ENCODE data around the gene NUDT9. TPM values are rescaled to one million over a fixed set of nuclear protein-coding genes. Genes with fewer than 3 reads are reported as not detected.
"Not testable (repeated sequence)": the region's sequence is repeated elsewhere in the genome, so short reads cannot be mapped to it uniquely, and the experiment has no call there.

The NUDT9 gene
- total RNA-seq = 21.4 TPM

DNA sequence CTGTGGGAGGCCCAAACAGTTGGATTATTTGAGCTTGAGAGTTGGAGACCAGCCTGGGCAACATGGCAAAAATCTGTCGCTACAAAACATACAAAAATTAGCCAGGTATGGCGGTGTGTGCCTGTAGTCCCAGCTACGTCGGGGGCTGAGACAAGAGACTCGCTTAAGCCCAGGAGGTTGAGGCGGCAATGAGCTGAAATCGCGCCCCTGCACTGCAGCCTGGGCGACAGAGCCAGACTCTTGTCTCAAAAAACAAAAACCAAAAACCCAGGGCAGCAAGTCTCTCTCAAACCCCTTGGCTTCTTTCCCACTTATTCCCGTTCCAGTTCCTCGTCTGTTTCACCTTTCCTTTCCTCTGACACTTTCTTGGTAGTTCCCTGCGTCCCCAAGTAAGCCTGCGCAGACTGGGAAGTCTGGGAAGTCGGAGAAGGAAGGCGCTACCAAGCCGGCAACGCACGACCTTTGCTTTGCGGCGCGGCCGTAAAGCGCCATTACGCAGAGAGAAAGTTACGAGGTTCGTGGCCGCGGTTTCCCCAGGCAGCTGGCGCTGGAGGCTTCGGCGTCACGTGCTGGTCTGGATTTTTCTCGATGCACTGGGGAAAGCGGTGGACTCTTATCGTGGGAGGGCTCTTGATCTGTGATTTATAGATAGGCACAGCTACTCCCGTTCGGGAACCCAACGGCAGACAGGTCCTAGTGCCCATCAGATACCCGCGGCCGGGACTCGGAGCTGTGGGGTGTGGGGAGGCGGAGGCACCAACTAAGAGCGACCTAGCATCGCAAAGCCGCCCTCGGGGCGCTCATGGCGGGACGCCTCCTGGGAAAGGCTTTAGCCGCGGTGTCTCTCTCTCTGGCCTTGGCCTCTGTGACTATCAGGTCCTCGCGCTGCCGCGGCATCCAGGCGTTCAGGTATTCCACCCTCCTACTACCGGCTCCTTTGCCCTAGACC lies at the start of gene NUDT9:
NUDT9 (plus strand) TSS at position 470 of the 949 bp plus-strand sequence; CDS start at position 803, 333 bp downstream.
- DNase-seq (ENCODE audit: low spot score) = peak; percentile 98
- ATAC-seq = peak; percentile 81

DNA sequence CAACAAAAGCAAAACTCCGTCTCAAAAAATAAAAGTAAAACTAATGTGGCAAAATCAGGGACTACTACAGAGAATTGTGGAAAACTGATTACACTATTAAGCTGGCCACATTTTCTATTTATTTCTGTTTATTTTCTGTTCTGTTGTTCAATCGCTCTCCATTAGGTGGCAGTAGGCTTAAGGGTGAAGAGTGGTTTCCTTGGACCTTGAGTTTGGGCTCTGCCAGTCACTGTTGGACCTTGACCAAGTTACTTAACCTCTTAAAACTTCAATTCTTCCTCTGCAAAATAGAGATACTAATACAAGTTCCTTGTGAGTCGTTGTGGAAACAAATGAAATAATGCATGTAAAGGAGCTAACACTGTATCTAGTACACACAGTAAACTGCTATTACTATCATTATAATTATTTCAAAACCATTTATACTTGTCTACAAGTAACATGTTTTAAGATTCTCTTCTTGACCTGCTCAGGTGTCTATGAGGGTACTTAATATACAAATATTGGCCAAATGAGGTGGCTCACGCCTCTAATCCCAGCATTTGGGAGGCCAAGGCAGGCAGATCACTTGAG lies 46.6 kb upstream of the NUDT9 start:
- ATAC-seq (peak; percentile 95), DNase-seq (ENCODE audit: low spot score) (no peak)

GRCh38 chr4:87377816-87378215 lies 44.6 kb upstream of the NUDT9 start:
- ATAC-seq (no peak), DNase-seq (ENCODE audit: low spot score) (no peak)

GRCh38 chr4:87382116-87382515 lies 40.3 kb upstream of the NUDT9 start:
- no peak for DNase-seq (ENCODE audit: low spot score)
- peak; percentile 71 for ATAC-seq

DNA sequence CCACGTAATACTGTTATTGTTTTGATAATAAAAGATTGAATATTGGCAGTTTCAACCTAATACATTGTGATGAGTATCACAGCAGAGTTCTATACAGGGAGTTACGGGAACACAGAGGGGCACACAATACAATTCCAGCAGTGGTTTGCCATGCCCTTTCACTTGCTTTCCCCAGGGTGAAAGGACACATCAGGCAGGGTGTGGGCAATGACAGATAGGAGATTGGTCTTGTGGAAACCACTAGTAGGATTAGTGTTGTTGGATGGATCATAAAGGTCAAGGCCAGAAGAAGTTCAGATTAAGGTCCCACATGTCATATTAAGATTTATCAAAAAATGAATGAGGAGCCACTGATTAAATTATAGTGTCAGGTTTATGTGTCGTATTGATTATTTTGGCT lies 39.4 kb upstream of the NUDT9 start:
- no peak for DNase-seq (ENCODE audit: low spot score)
- peak; percentile 61 for ATAC-seq

- not testable (repeated sequence) for ATAC-seq; DNase-seq (ENCODE audit: low spot score)
These were observed 37.8 kb upstream of the NUDT9 start for GRCh38 chr4:87384466-87385132.

GRCh38 chr4:87387237-87387636 lies 35.1 kb upstream of the NUDT9 start:
- ATAC-seq (peak; percentile 26), DNase-seq (ENCODE audit: low spot score) (no peak)

DNA sequence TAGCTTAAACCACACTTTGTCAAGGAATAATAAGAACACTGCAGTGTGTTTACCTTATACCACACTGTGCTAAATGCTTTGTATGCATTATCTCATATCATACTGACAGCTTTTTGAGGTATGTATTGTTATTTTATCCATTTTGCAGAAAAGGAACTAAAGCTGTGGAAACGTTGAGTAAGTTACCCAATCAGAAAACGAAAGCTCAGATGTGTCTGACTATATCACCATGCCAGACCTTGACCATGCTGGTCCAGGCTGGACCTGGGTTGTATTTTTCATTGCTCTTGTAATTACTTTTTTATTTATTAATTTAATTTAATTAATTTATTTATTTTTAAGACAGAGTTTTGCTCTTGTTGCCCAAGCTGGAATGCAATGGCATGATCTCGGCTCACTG lies 33.5 kb upstream of the NUDT9 start:
- ATAC-seq (no peak), DNase-seq (ENCODE audit: low spot score) (no peak)

DNA sequence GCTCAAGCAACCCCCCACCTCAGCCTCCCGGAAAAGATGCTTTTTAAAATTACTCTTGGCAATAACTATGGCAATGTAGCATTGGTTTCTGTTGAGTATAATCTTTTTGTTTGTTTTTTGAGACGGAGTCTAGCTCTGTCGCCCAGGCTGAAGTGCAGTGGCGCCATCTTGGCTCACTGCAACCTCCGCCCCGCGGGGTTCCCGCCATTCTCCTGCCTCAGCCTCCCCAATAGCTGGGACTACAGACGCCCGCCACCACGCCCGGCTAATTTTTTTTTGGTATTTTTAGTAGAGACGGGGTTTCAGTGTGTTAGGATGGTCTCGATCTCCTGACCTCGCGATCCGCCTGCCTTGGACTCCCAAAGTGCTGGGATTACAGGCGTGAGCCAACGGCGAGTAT lies 32.3 kb upstream of the NUDT9 start:
- not testable (repeated sequence) for DNase-seq (ENCODE audit: low spot score)
- peak; percentile 6 for ATAC-seq

DNA sequence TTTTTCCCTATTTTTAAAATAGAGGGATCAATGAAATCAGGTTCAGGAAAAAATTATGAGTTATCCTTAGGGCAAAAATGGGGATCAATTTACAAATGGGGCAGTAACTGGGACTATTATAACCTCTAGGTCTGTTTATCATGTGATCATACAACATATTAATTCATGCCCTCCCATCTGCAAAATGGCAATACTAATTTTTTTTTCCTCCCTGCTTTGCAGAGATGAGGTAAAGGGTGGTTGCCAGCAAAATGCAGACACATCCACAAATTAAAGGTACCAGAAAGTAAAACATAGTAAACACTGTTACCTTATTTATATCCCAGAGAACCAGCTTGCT lies 31.9 kb upstream of the NUDT9 start:
- ATAC-seq = no peak

DNA sequence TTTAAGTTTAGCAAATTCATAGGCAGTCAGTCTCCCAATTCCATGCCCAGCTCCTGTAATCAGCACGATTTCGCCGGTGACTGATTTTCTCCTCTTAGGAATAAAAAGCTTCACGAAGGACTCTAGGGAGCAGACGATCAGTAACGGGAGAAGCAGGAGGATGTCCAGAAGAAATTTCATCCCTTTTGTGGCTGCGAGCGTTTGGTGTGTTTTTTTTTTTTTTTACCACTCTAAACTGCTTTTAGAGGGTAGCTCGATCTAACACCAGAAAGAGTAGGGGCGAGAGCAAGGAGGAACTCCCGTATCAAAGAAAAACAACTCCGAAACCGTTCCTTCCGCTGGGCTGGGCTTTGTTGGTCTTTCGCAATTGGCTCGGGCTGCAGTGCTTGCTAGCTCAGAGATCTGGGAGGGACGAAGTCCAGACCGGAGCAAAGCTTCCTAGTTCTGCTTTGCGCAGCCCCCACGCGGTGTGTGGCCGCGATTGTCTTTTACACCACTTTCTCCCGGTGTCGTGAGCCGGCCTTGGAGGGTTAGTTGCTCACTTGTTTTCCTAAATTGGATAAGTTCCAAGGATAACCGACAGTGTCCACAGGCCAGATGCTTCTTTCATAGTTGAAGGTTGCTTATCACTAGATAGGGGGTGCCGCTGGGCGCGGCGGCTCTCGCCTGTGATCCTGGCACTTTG lies 31.3 kb upstream of the NUDT9 start, which contains the start of gene HSD17B11:
HSD17B11 (minus strand) TSS at position 298 of the 685 bp plus-strand sequence; CDS start at position 180, 118 bp downstream.
- ATAC-seq = peak; percentile 89
- peak; percentile 96 for DNase-seq (ENCODE audit: low spot score)

More for the DNA sequence above, 31.9 kb upstream of the NUDT9 start:
- DNase-seq (ENCODE audit: low spot score) = no peak

- ATAC-seq (peak; percentile 39), DNase-seq (ENCODE audit: low spot score) (no peak)
These were observed 30.8 kb upstream of the NUDT9 start for GRCh38 chr4:87391576-87392054.

GRCh38 chr4:87392183-87392582 lies 30.2 kb upstream of the NUDT9 start:
- ATAC-seq (no peak), DNase-seq (ENCODE audit: low spot score) (no peak)

- DNase-seq (ENCODE audit: low spot score); ATAC-seq: not testable (repeated sequence)
These were observed 27.3 kb upstream of the NUDT9 start for GRCh38 chr4:87395073-87395472.

DNA sequence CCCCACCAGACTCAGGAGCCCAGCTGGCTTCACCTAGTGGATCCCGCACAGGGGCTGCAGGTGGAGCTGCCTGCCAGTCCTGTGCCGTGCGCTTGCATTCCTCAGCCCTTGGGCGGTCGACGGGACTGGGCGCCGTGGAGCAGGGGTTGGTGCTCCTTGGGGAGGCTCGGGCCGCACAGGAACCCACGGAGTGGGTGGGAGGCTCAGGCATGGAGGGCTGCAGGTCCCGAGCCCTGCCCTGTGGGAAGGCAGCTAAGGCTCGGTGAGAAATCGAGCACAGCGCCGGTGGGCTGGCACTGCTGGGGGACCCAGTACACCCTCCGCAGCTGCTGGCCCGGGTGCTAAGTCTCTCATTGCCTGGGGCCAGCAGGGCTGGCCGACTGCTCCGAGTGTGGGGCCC lies 26.5 kb upstream of the NUDT9 start:
- not testable (repeated sequence) for DNase-seq (ENCODE audit: low spot score); ATAC-seq

DNA sequence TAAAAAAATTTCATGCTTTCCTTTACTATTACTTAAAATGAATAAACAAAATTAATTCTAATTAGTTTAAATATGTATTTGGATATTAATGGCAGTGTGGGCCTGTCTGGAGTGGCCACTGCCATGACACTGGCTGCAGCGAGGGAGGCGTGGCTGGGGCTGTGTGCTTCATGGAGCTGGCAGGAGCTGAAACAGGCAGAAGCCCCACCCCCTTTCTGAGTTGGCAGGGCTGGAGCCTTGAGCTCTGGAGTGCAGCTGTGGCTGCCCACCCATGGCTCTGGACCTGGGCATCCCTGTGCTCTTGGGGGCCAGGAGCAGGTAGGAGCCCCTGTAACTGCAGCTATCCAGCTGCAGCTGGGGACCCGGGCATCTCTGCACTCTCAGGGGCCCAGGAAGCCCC lies 23.2 kb upstream of the NUDT9 start:
- no peak for DNase-seq (ENCODE audit: low spot score)
- ATAC-seq = peak; percentile 49

DNA sequence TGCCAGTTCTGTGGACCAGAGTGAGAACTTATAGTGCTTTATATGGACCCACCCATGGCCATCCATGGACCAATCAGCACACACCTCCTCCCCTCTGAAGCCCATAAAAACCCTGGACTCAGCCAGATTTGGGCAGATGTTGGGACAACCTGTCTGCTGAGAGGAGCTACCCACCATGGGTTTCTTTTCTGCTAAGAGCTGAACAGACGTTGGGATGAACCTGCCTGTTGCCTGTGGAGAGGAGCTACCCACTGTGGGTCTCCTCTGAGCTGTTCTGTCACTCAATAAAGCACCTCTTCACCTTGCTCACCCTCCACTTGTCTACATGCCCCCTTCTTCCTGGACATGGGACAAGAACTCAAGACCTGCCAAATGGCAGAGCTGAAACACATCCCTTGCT lies 22.4 kb upstream of the NUDT9 start:
- DNase-seq (ENCODE audit: low spot score) (no peak), ATAC-seq (no peak)

DNA sequence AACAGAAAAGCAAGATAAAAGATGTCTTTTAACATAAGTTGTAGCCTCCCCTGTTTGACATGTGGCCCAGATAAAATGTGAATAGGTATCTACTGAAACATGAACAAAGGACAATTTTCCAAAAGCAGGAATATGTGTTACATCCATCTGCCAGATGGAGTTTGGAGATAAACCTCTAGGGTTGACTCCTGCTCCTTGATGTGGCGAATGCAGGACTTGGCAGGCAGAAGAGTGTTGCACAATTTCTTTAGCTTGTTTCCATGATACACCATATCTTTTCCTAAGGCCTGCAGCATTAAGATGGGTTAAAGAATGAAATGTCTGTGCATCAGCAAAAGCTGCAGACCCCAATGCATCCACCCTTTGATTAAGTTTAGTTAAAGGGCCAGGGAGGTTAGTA lies 18.6 kb upstream of the NUDT9 start:
- DNase-seq (ENCODE audit: low spot score) = not testable (repeated sequence)

GRCh38 chr4:87405211-87405820 lies 17.1 kb upstream of the NUDT9 start:
- DNase-seq (ENCODE audit: low spot score) = no peak
- no peak for ATAC-seq

More for the DNA sequence above, 18.6 kb upstream of the NUDT9 start:
- not testable (repeated sequence) for ATAC-seq

DNA sequence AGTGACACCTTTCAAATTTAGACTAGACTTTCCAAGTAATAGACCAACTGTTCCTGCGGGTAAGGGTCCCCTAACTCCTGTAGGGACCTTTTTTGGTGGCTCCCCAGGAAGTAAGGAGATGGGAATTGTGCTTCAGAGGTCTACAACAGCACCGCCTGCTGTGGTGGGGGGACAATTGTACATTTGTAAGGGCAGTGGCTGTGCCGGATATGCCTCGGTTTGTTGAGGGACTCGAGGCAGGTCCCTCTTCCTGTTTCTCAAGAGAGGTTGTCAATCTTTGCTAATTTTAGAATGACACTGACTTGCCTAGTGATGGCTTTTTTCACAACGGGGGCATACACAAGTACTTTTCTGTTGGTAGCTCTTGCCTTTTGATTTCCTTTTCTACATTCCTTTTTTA lies 15.9 kb upstream of the NUDT9 start:
- no peak for ATAC-seq
- no peak for DNase-seq (ENCODE audit: low spot score)

Data from left lobe of liver (tissue), 2 donors.